ENCODE data around the gene RBCK1.

GRCh38 chr20:403582-403957 lies 4.5 kb upstream of the RBCK1 start:
- TF ChIP-seq CTCF (IDR thresholded peaks at IDR 0.05 in 8 of 11, conservative IDR thresholded peaks at IDR 0.05 in 3 of 11) (no peak), POLR2A (IDR thresholded peaks at IDR 0.05) (no peak)
